Activated CD4-positive, alpha-beta T cell treated with anti-CD3 and anti-CD28 coated beads, Interleukin-2, amount 50 U/mL, for 4 hours (primary cell): Measurements from ENCODE around the gene SKA1.

Experiments used
- DNase-seq, 2 experiments: peaks; one replicate each; pipeline ENCODE4 v3.0.0-alpha.2; 2020

SKA1 gene

GRCh38 chr18:50374753-50375391 lies at the start of gene SKA1:
Gene SKA1 (plus strand): TSS chr18:50375046. CDS start chr18:50375831, 785 bp downstream.
- peak; percentile 84 to 86 for DNase-seq

- no peak for DNase-seq
These were observed 46.9 kb upstream of the SKA1 start for GRCh38 chr18:50327983-50328382.

- DNase-seq, result no peak
These were observed 44.7 kb upstream of the SKA1 start for GRCh38 chr18:50330176-50330575.

GRCh38 chr18:50331691-50332090 lies 43.2 kb upstream of the SKA1 start:
- no peak for DNase-seq

- DNase-seq, result no peak
These were observed 40.2 kb upstream of the SKA1 start for GRCh38 chr18:50334546-50335152.

GRCh38 chr18:50338122-50338521 lies 36.7 kb upstream of the SKA1 start:
- no peak for DNase-seq

- DNase-seq, result no peak
These were observed 36.1 kb upstream of the SKA1 start for GRCh38 chr18:50338715-50339114.

- DNase-seq, result no peak
These were observed 34.8 kb upstream of the SKA1 start for GRCh38 chr18:50340078-50340477.

GRCh38 chr18:50341443-50341842 lies 33.4 kb upstream of the SKA1 start:
- DNase-seq, result no peak

- DNase-seq, result no peak
These were observed 24.1 kb upstream of the SKA1 start for GRCh38 chr18:50350699-50351098.

GRCh38 chr18:50356036-50356945 lies 18.6 kb upstream of the SKA1 start:
- no peak for DNase-seq

GRCh38 chr18:50358844-50359243 lies 16.0 kb upstream of the SKA1 start:
- DNase-seq, result no peak

GRCh38 chr18:50359806-50360205 lies 15.0 kb upstream of the SKA1 start:
- no peak for DNase-seq

- no peak for DNase-seq
These were observed 14.2 kb upstream of the SKA1 start for GRCh38 chr18:50360611-50361010.

GRCh38 chr18:50369672-50370071 lies 5.2 kb upstream of the SKA1 start:
- no peak for DNase-seq

- DNase-seq, result no peak
These were observed 2.1 kb upstream of the SKA1 start for GRCh38 chr18:50372743-50373142.

GRCh38 chr18:50373561-50374219 lies 1.2 kb upstream of the SKA1 start:
- DNase-seq, result no peak

GRCh38 chr18:50374220-50374752 lies 560 bp upstream of the SKA1 start:
- no peak for DNase-seq

GRCh38 chr18:50377061-50377798 lies 2.4 kb downstream of the SKA1 start:
- no peak for DNase-seq

GRCh38 chr18:50388988-50389387 lies 14.1 kb downstream of the SKA1 start:
- DNase-seq, result no peak

- DNase-seq, result no peak
These were observed 19.0 kb downstream of the SKA1 start for GRCh38 chr18:50393802-50394201.

- no peak for DNase-seq
These were observed 20.2 kb downstream of the SKA1 start for GRCh38 chr18:50395093-50395492.
